ENCODE measurements around the gene NEBL.

Gene NEBL

DNA sequence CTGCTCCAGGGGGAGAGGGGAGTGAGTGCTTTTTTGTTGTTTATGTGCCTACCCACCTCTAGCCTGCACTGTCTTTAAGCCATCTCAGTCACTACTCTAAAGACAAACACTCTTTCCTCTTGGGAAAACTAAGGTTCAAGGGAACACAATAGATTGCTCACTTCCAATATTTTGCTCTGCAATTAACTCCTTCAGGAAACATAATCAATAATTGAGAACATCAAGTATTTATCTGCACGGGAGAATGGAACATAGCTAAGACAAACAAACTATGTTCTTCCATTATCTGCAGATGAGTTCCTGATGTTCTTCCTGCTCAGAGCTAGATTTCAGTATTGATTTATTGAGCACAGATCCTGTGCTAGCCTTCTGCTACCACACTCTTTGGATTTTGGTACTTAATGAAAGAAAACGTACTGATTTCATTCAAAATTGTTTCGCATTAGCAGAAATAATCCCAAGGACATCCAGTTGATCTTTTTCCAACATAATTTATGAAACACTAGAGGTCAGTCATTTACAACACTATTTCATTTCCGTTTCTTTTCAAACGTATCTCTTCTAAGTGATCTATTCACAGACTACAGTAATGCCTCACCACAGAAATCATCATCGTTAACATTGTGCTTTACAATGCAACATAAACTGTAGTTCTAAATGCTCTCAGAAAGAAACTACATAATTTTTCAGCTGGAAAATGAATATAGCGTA is 8.3 kb downstream of the NEBL start:
- TF ChIP-seq GATA2 (IDR thresholded peaks at IDR 0.05; ENCODE audit: low read depth, low read length): no peak; the same call in 1 of the 2 replicates
- no peak for TF ChIP-seq GATA3 (IDR thresholded peaks at IDR 0.05; ENCODE audit: low read depth, low read length)

DNA sequence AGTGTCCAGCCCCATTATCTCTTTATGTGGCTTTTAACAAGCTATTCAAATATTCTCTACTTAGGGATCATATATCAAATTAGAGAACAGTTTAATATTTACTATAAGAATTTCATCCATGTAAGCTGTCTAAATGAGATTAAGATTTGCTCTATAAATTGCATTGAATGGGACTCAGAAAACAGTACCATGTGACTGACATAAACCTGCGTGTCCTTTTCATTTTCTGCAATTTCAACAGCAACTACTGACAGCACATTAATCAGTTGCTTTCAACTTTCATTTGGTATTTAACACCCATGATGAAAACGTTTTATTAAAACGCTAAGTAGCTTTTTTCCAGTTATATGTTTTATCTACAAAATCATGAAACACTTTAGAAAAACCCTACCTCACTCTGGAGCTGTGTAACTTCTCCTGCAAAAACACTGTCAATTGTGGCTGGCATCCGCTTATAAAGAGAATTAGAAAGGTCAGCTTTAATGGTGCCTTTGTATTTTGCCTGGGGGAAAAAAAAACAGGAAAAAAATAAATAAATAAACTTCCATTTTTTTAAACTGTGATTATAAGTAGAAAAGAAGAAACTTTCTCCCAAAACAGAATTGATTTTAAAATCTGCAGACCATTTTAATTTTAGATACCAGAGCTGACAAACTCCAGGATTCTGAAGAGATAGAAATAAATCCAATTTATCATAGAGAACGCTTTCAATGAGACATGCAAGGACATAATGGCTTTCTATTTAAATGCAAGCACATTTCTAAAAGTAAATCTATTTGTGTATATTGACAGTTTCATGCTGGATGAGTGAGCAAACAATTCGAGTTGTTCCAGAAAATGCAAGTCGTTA is 9.2 kb downstream of the NEBL start:
- peak; percentile 73 for TF ChIP-seq GATA3 (IDR thresholded peaks at IDR 0.05; ENCODE audit: low read depth, low read length)
- TF ChIP-seq GATA2 (IDR thresholded peaks at IDR 0.05; ENCODE audit: low read depth, low read length): no peak; the same call in 1 of the 2 replicates

DNA sequence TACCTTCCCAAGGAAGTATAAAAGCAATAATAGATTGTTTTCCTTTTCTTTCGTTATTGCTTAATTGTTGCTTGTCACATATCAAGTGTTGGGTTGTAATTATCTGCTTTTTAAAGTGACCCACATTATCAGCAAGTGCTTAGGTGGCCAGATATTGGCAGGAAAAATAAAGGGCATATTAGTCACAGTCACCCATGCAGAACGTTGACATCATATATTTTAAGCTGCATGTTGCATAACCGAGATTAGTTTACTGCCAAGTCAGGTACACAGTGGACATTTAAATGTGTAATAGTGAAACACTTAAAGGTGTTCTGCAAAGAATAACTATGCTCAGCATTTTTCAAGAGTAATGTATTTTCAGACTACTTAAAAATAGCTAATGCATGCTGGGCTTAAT is 11.4 kb downstream of the NEBL start:
- TF ChIP-seq GATA3 (IDR thresholded peaks at IDR 0.05; ENCODE audit: low read depth, low read length) (no peak), GATA2 (IDR thresholded peaks at IDR 0.05; ENCODE audit: low read depth, low read length) (no peak)

DNA sequence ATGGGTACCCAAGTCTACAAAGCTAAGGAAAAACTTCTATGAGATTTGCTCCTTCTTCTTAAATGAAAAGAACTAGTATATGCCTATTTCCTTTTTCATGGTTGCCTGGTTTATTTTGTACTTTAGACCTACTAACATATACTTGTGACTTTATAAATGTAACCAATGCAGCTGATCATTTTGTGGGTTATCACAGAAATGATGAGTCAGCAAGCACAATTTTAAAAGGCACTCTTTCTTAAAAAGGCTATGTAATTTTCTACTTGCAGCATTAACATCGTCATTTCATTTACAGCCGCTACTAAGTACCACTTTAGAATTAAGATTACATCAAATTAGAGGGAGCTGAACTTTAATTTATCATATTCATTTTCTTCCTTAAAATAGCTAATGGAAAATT is 13.6 kb downstream of the NEBL start:
- TF ChIP-seq GATA2 (IDR thresholded peaks at IDR 0.05; ENCODE audit: low read depth, low read length) (no peak), GATA3 (IDR thresholded peaks at IDR 0.05; ENCODE audit: low read depth, low read length) (no peak)

DNA sequence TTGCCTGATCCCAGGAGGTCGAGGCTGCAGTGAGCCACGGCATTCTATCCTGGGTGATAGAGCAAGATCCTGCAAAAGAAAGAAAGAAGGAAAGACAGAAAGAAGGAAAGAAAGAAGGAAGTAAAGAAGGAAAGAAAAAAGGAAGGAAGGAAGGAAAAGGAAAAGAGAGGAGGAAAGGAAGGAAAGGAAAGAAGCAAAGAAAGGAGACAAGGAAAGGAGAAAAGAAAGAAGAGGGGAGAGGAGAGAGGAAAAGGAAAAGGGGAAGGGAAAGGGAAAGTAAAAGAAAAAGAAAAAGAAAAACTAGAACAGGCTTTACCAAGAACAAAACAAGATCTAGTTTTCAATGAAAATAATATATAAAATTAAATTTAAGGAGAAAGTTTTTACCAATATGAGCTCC is 15.0 kb downstream of the NEBL start:
- TF ChIP-seq GATA3 (IDR thresholded peaks at IDR 0.05; ENCODE audit: low read depth, low read length): no peak

DNA sequence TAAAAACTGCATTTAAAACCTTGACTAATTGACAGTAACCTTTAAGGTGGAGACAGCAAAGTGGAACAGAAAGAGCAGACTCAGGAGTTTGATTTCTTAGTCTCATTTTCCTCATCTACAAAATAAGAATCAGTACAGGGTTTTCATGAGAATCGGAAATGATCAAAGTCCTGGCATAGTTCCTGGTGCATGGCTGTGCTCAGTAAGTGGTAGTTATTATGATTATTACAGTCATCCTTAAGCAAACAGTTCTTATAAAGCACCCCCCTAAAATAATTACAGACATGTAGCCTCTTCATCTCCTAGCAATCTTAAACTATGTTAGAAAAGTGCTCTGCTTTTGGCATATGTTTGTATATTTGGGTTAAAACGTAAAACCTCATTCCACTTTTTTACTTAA is 18.0 kb downstream of the NEBL start:
- TF ChIP-seq GATA3 (IDR thresholded peaks at IDR 0.05; ENCODE audit: low read depth, low read length) (no peak), GATA2 (IDR thresholded peaks at IDR 0.05; ENCODE audit: low read depth, low read length) (no peak)

DNA sequence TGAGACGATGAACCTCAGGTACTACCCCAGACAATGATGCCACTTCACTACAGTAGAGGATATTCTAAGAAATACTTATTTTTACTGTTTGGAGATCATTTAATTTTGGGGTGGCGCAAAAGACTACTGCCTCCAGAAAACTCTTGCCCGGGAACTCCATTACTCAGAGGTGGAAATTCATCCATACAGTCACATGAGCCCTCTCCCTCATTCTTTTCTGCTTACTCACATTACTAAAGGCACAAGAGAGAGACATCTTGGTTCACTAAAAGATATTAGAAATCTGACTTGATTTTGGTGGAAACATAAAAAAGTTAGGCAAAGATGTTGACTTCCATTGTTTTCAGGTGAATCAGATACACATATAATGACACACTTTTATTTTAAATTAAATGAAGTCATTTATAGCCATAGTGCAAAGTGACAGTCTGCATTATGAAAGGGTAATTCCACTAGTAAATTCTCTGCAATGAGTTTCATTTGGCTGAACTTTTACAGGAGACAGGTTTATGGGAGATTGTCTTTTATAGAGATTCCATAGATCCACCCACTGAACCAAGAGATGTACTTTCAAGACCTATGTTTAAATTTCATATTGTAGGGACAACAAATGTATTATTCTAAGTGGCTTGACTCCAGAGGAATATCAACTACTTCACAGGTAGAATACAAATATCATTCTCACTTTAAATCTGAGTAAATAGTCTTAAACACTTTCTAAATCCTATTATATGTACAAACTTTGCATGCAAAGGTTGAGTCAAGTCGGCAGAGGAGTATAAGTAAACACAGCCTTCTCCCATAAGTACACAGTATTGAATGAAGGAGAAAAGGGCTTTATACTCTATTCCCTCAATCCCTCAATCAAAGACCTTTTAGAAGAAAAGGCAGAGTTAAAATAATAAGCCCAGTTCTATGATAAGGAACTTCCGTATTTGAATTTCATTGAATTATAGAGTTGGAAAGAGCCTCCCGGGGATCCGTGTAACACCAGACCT is 18.8 kb downstream of the NEBL start:
- TF ChIP-seq GATA2 (IDR thresholded peaks at IDR 0.05; ENCODE audit: low read depth, low read length): no peak
- no peak for TF ChIP-seq GATA3 (IDR thresholded peaks at IDR 0.05; ENCODE audit: low read depth, low read length)

DNA sequence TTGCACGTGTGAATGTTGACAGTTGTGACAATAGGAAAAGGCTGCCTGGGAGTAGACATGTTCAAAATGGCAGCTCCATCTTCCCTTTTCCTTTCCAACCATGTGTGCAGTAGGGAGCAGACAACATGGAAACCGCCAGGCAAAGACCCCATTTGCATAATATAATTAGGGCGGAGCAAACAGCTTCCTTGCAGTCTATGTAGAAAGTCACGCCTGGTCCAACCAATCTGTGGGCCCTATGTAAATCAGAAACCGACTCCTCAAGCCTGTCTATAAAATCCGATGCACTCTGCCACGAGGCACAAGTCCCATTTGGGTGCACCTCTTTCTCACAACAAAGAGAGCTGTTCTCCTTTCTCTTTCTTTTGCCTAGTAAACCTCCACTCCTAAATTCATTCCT is 19.6 kb downstream of the NEBL start:
- TF ChIP-seq GATA3 (IDR thresholded peaks at IDR 0.05; ENCODE audit: low read depth, low read length) (no peak), GATA2 (IDR thresholded peaks at IDR 0.05; ENCODE audit: low read depth, low read length) (no peak)

DNA sequence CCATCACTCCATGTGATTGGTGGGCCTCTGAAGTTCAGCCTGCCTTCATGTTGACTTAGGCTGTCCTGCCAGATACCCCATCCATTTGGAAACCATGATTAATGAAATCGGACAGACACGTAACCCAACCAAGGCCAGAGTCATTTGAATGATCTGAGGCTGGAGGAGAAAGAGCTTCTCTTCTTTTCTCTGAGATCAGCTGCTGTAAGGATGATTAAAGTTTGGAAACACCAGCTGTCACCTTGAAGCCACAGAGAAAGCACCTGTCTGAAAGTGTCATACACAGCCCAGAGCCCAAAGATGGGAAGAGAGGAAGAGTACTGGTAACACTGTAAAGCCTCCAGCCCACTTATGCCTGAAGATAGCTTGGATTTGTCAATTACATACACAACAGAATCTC is 22.9 kb downstream of the NEBL start:
- TF ChIP-seq GATA3 (IDR thresholded peaks at IDR 0.05; ENCODE audit: low read depth, low read length) (no peak), GATA2 (IDR thresholded peaks at IDR 0.05; ENCODE audit: low read depth, low read length) (no peak)

DNA sequence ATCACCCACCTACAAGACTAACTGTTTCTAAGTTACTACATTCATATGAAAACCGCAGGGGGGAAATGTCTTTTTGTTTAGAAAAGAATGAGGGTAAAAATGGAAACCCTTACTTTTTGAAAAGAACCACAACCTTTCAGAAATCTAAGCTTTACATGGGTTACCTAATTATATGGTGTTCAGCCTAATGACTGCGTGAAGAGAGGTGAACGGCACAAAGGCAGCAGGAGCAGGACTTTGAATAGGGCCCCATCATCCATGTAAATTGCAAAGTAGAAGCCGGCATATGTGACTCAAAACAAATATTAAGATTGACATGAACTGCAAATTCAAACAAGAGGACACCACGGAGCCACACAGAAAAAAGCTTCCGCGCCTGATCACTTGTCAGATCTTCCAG is 25.1 kb downstream of the NEBL start:
- no peak for TF ChIP-seq GATA2 (IDR thresholded peaks at IDR 0.05; ENCODE audit: low read depth, low read length)
- TF ChIP-seq GATA3 (IDR thresholded peaks at IDR 0.05; ENCODE audit: low read depth, low read length): no peak

DNA sequence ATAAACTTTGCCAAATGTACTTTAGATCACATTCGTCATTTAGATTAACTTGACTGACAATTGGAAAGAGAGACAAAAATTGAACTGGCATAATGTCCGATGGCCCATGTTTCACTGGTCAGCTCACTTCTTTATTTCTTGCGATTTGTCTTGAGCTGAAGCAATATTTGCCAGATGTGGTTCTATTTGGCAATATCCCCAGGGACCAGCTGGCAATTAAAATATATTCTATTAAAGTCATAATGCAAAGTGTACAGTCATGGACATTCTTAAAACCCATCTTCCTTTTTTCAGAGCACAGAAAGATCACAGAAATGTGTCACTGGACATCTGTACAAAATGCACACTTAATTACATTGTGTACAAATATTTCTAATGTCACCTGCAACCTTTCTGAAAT is 26.3 kb downstream of the NEBL start:
- TF ChIP-seq GATA3 (IDR thresholded peaks at IDR 0.05; ENCODE audit: low read depth, low read length) (no peak), GATA2 (IDR thresholded peaks at IDR 0.05; ENCODE audit: low read depth, low read length) (no peak)

DNA sequence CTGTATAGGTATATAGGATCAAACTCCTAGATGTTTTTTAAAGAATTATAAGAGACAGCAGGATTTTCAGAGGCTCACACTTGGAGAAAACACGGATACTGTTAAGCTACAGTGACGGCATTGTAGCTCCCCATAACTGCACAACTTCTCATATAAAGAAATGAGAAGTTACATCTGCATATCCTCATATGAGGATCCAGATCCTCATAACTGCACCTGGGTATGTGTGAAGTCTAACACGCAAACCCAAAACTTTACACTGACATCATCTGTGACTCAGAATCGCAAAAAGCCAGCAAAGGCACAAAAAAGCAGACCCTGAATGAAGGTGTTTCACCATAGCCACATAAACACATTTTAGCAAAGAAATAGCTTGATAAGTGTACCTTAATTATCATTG is 34.1 kb downstream of the NEBL start:
- TF ChIP-seq GATA3 (IDR thresholded peaks at IDR 0.05; ENCODE audit: low read depth, low read length) (no peak), GATA2 (IDR thresholded peaks at IDR 0.05; ENCODE audit: low read depth, low read length) (no peak)

DNA sequence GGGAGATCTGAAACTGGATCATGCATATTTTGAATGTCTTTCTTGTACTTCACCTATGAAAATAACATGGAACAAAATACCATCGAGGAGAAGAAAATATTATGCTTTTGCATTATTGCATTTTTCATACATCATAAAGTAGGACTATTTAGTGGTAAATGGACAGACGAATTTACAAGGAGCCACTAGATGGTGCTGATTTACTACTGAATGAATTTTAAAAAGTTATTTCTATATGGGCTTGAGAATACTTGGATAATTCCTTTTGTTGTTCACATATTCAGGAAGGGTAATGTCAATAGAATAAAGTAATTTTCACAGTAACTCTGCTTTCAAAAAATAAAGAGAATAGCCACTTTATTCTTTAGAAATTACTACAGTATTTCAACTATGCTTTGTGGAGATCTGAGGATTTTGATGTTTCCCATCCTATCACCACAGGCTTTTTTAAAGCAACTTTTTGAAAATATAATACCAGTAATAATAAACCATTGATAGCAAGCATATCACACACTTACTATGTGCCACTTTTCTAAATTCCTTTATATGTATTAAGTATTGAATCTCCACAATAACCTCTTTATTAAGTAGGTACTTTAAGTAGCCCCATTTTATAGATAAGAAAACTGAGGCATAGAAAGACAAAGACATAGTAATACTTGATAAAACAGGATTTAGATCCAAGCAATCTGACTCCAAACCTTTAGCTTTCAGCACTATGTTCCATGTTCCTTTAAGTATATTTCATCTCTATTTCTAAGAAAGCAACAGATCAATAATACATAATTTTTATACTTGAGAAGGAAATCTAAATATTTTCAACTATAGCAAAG is 38.6 kb downstream of the NEBL start:
- TF ChIP-seq GATA2 (IDR thresholded peaks at IDR 0.05; ENCODE audit: low read depth, low read length): no peak
- TF ChIP-seq GATA3 (IDR thresholded peaks at IDR 0.05; ENCODE audit: low read depth, low read length): no peak
